Stimulated activated effector memory CD8-positive, alpha-beta T cell treated with anti-CD3 and anti-CD28 coated beads, Interleukin-12 subunit alpha, Interleukin-12 subunit beta, amount 100 ng/mL, for 72 hours (primary cell): ENCODE data around the gene SCG2.

Experiments
- ATAC-seq: fragments of 150-1000 bp; cut with Tn5 transposase; 2 replicates; pipeline ENCODE4 v1.10.0; 2021
- DNase-seq, 2 donors: peaks; one replicate each; pipeline ENCODE4 v3.0.0; 2021 to 2022; ENCODE audit warnings: low spot score in 2 of 2
- H3K27ac Mint-ChIP-seq: one replicate; pipeline ENCODE4 v1.8.0; 2022; ENCODE audit warnings: mild to moderate bottlenecking, mixed read lengths
- H3K36me3 Mint-ChIP-seq: one replicate; pipeline ENCODE4 v1.8.0; 2022; ENCODE audit warnings: mild to moderate bottlenecking, mixed read lengths
- H3K4me1 Mint-ChIP-seq: one replicate; pipeline ENCODE4 v1.8.0; 2022; ENCODE audit warnings: mixed read lengths
- H3K4me3 Mint-ChIP-seq: one replicate; pipeline ENCODE4 v1.8.0; 2022; ENCODE audit warnings: mild to moderate bottlenecking, mixed read lengths
- H3K9me3 Mint-ChIP-seq: one replicate; pipeline ENCODE4 v1.8.0; 2022; ENCODE audit warnings: mixed read lengths

Gene SCG2

GRCh38 chr2:223601932-223602666 is at the start of gene SCG2:
Gene SCG2, minus strand, starts transcription at chr2:223602361. Its CDS starts 3,079 bp downstream, at chr2:223599282.
- ATAC-seq (peak; percentile 81), DNase-seq (no peak)
- Mint-ChIP-seq H3K4me1 (no peaks in the 10 kb centered on the region), H3K4me3 (no peak within 1 kb of the TSS), H3K36me3 (no peaks in the 10 kb centered on the region), H3K27ac (no peak within 1 kb of the TSS), H3K9me3 (peaks cover 4% of the 10 kb centered on the region)

GRCh38 chr2:223649554-223650533 is 47.7 kb upstream of the SCG2 start:
- Mint-ChIP-seq H3K36me3 (no peaks in the 10 kb centered on the region), H3K27ac (no peak overlapping the region), H3K9me3 (no peaks in the 10 kb centered on the region), H3K4me1 (no peaks in the 10 kb centered on the region), H3K4me3 (no peak overlapping the region)
- no peak for ATAC-seq
- DNase-seq, result no peak

GRCh38 chr2:223648755-223649154 is 46.6 kb upstream of the SCG2 start:
- no peak for DNase-seq
- H3K9me3 Mint-ChIP-seq, result no peaks in the 10 kb centered on the region
- ATAC-seq, result no peak
- H3K36me3 Mint-ChIP-seq, result no peaks in the 10 kb centered on the region
- no peak overlapping the region for H3K4me3 Mint-ChIP-seq
- no peaks in the 10 kb centered on the region for H3K4me1 Mint-ChIP-seq
- H3K27ac Mint-ChIP-seq, result no peak overlapping the region

GRCh38 chr2:223647258-223647952 is 45.2 kb upstream of the SCG2 start:
- Mint-ChIP-seq H3K36me3 (no peaks in the 10 kb centered on the region), H3K4me1 (no peaks in the 10 kb centered on the region), H3K27ac (no peak overlapping the region), H3K9me3 (no peaks in the 10 kb centered on the region), H3K4me3 (no peak overlapping the region)
- no peak for ATAC-seq
- DNase-seq, result no peak

GRCh38 chr2:223644136-223644535 is 42.0 kb upstream of the SCG2 start:
- no peaks in the 10 kb centered on the region for H3K4me1 Mint-ChIP-seq
- ATAC-seq (no peak), DNase-seq (no peak)
- no peaks in the 10 kb centered on the region for H3K9me3 Mint-ChIP-seq
- no peak overlapping the region for H3K27ac Mint-ChIP-seq
- no peaks in the 10 kb centered on the region for H3K36me3 Mint-ChIP-seq
- no peak overlapping the region for H3K4me3 Mint-ChIP-seq

GRCh38 chr2:223643309-223643708 is 41.1 kb upstream of the SCG2 start:
- Mint-ChIP-seq H3K9me3 (no peaks in the 10 kb centered on the region), H3K4me3 (no peak overlapping the region), H3K36me3 (no peaks in the 10 kb centered on the region), H3K27ac (no peak overlapping the region), H3K4me1 (no peaks in the 10 kb centered on the region)
- no peak for ATAC-seq
- no peak for DNase-seq

- no peak for ATAC-seq
- DNase-seq, result no peak
- Mint-ChIP-seq H3K4me3 (no peak overlapping the region), H3K4me1 (no peaks in the 10 kb centered on the region), H3K27ac (no peak overlapping the region), H3K9me3 (no peaks in the 10 kb centered on the region), H3K36me3 (no peaks in the 10 kb centered on the region)
Observed at GRCh38 chr2:223642506-223642905, 40.3 kb upstream of the SCG2 start.

GRCh38 chr2:223641082-223641481 is 38.9 kb upstream of the SCG2 start:
- H3K9me3 Mint-ChIP-seq, result no peaks in the 10 kb centered on the region
- DNase-seq, result no peak
- H3K4me1 Mint-ChIP-seq, result no peaks in the 10 kb centered on the region
- ATAC-seq, result no peak
- no peak overlapping the region for H3K27ac Mint-ChIP-seq
- no peaks in the 10 kb centered on the region for H3K36me3 Mint-ChIP-seq
- H3K4me3 Mint-ChIP-seq, result no peak overlapping the region

GRCh38 chr2:223635080-223635479 is 32.9 kb upstream of the SCG2 start:
- Mint-ChIP-seq H3K4me1 (no peaks in the 10 kb centered on the region), H3K27ac (no peak overlapping the region), H3K4me3 (no peak overlapping the region), H3K9me3 (peaks cover 5% of the 10 kb centered on the region), H3K36me3 (no peaks in the 10 kb centered on the region)
- no peak for DNase-seq
- ATAC-seq, result no peak

- Mint-ChIP-seq H3K36me3 (no peaks in the 10 kb centered on the region), H3K9me3 (peaks cover 5% of the 10 kb centered on the region), H3K4me1 (no peaks in the 10 kb centered on the region), H3K4me3 (no peak overlapping the region), H3K27ac (no peak overlapping the region)
- DNase-seq, result no peak
- no peak for ATAC-seq
Observed at GRCh38 chr2:223634238-223634637, 32.1 kb upstream of the SCG2 start.

- ATAC-seq (no peak), DNase-seq (no peak)
- no peaks in the 10 kb centered on the region for H3K36me3 Mint-ChIP-seq
Observed at GRCh38 chr2:223633656-223634055, 31.5 kb upstream of the SCG2 start.

GRCh38 chr2:223632826-223633225 is 30.7 kb upstream of the SCG2 start:
- H3K9me3 Mint-ChIP-seq, result peaks cover 5% of the 10 kb centered on the region
- DNase-seq (no peak), ATAC-seq (no peak)
- H3K36me3 Mint-ChIP-seq, result no peaks in the 10 kb centered on the region
- no peaks in the 10 kb centered on the region for H3K4me1 Mint-ChIP-seq
- H3K27ac Mint-ChIP-seq, result no peak overlapping the region
- no peak overlapping the region for H3K4me3 Mint-ChIP-seq

More at GRCh38 chr2:223633656-223634055, 31.5 kb upstream of the SCG2 start:
- H3K27ac Mint-ChIP-seq, result no peak overlapping the region
- H3K9me3 Mint-ChIP-seq, result peaks cover 5% of the 10 kb centered on the region
- H3K4me3 Mint-ChIP-seq, result no peak overlapping the region
- H3K4me1 Mint-ChIP-seq, result no peaks in the 10 kb centered on the region

GRCh38 chr2:223626716-223627115 is 24.6 kb upstream of the SCG2 start:
- DNase-seq (no peak), ATAC-seq (no peak)
- Mint-ChIP-seq H3K9me3 (peaks cover 6% of the 10 kb centered on the region), H3K36me3 (no peaks in the 10 kb centered on the region), H3K4me3 (no peak overlapping the region), H3K4me1 (no peaks in the 10 kb centered on the region), H3K27ac (no peak overlapping the region)

GRCh38 chr2:223625652-223626051 is 23.5 kb upstream of the SCG2 start:
- Mint-ChIP-seq H3K9me3 (peaks cover 3% of the 10 kb centered on the region), H3K4me1 (no peaks in the 10 kb centered on the region), H3K4me3 (no peak overlapping the region), H3K27ac (no peak overlapping the region), H3K36me3 (no peaks in the 10 kb centered on the region)
- no peak for DNase-seq
- no peak for ATAC-seq

GRCh38 chr2:223621901-223622300 is 19.7 kb upstream of the SCG2 start:
- H3K4me3 Mint-ChIP-seq, result no peak overlapping the region
- DNase-seq, result no peak
- no peak overlapping the region for H3K27ac Mint-ChIP-seq

More at GRCh38 chr2:223621901-223622300, 19.7 kb upstream of the SCG2 start:
- no peak for ATAC-seq
- no peaks in the 10 kb centered on the region for H3K36me3 Mint-ChIP-seq
- no peaks in the 10 kb centered on the region for H3K4me1 Mint-ChIP-seq
- peaks cover 3% of the 10 kb centered on the region for H3K9me3 Mint-ChIP-seq
